Fibroblast of mammary gland (primary cell): ENCODE results near the gene CABLES1.
A peak's percentile ranks its signal among the peaks of the same experiment; 100 is the strongest.

Experiments used
- DNase-seq: peaks from one replicate; pipeline ENCODE4 v3.0.0-alpha.2; 2010; ENCODE audit warnings: low read depth
- H3K4me3 ChIP-seq: 2 replicates; pipeline ENCODE4 v1.5.1; 2011; ENCODE audit warnings: low read depth, mild to moderate bottlenecking, low read length, moderate library complexity; ENCODE audit not compliant: control insufficient read depth
- TF ChIP-seq, protein P1 (sequence below): conservative IDR thresholded peaks from 2 replicates; pipeline ENCODE4 v1.5.1; 2011; ENCODE audit warnings: low read depth, low read length, inconsistent platforms; ENCODE audit not compliant: control insufficient read depth, insufficient read depth

The CABLES1 gene

DNA sequence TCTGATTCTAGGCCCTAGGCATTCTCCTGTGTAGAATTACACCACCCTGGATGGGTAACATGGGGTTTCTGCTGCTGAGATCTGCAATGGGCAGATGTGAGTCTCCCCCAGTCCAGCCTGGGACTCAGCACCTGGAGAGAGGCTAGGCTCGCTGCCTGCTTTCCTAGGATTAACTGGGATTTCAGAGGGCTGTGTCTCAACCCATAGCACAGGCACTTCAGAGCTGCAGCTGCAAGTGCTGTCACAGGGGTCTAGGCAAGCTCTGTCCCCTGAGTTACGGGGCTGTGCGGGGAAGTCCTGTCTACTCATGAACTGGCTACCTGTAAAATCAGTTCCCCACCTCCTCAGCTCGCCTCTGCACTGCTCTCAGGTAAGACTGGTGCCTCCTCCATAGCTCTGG lies 51.5 kb downstream of the CABLES1 start:
- no peak overlapping the region for H3K4me3 ChIP-seq
- DNase-seq = no peak
- TF ChIP-seq, protein P1, sequence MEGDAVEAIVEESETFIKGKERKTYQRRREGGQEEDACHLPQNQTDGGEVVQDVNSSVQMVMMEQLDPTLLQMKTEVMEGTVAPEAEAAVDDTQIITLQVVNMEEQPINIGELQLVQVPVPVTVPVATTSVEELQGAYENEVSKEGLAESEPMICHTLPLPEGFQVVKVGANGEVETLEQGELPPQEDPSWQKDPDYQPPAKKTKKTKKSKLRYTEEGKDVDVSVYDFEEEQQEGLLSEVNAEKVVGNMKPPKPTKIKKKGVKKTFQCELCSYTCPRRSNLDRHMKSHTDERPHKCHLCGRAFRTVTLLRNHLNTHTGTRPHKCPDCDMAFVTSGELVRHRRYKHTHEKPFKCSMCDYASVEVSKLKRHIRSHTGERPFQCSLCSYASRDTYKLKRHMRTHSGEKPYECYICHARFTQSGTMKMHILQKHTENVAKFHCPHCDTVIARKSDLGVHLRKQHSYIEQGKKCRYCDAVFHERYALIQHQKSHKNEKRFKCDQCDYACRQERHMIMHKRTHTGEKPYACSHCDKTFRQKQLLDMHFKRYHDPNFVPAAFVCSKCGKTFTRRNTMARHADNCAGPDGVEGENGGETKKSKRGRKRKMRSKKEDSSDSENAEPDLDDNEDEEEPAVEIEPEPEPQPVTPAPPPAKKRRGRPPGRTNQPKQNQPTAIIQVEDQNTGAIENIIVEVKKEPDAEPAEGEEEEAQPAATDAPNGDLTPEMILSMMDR = no peak

DNA sequence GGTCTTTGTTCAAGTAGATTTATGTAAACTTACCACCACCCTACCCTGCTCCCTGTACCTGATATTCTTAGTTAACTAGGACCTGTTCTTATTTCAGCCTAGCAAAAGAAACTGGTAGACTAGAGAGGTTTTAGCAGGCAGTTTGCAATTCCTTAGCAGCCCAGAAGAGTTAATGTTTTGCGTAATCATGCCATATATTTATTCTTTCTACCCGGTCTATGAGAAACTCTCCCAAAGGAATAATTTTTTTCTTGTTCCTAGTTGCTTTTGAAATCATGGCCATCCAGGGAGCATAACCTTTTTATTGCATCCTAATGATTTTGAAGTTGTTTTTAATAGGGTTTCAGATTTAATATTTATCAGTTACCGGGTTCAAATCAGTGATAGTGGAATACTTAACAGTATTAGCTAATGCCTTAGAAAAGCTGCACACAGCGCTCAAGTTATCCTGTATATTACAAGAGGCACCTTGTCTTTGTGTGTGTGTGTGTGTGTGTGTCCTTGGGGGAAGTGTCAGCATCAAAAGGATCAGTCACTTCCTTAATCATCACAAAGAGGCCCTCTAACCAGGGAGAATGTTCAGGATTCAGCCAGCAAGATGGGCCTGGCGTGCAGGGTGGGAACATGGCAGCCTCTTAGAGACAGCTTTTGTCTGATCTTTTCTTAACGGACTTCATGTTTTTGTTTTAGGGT lies 52.9 kb downstream of the CABLES1 start:
- DNase-seq = peak; percentile 27
- no peak overlapping the region for H3K4me3 ChIP-seq

DNA sequence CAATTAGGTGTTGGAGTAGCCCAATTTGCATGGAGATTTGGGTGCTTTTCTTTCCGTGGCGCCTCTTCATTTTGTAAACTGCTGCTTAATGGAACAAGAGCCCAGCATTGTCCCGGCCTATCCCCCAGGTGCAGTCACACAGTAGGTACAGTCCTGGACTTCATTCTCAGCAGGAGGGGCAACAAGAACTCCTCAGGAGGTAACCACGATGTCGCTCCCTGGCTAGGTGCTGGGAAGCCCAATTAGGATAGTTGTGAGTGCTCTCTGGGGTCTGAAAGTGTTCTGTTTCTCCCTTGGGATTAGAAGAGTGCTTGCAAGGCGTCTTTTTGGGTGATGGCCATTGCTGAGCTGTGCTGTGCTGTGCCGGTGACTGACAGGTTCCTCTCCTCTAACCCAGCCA lies 53.8 kb downstream of the CABLES1 start:
- no peak overlapping the region for H3K4me3 ChIP-seq

More for the DNA sequence above, 52.9 kb downstream of the CABLES1 start:
- TF ChIP-seq, protein P1 = no peak

DNA sequence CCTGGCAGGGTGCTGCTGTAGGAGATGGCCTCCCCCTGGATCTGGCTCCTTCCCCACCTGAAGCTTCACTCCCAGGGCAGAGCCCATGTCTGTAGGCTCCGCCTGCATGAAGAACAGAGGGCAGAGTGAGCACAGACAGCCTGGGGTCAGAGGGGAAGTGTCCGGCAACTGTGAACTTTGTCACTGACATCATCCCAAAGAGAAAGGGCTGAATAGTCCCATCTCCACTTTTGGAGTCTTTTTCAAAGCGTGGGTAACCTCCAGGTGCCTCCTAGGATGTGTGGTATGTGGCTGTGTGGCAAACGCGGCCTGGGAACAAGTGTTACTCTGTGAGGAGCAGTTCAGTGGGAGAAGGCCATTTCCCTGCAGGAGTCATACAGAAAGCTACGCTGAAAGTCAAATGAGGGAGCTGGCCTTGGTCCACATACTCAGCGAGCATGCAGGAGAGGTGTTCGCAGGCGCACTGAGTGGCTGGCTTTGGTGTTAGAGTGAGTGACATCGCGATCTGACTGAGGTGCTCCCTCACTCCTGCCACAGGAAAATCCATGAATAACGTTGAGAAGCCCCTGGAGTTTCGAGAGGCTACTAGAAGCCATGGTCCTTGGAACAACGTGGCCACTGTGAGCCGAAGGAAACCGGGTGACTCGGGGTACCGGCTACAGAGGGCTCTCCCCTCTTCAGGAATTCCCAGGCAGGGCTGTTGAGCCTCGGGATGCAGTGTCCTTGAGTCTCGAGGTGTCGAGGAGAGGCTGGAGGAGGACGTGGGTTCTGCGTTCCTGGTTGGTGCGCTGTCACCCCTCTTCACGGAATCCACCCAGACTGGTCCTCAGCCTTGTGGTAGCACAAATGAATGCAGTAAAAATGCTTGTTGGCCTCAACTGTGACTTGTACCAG lies 54.7 kb downstream of the CABLES1 start:
- TF ChIP-seq, protein P1 = no peak
- H3K4me3 ChIP-seq = no peak overlapping the region
- DNase-seq = no peak

More for the DNA sequence above, 53.8 kb downstream of the CABLES1 start:
- TF ChIP-seq, protein P1 = no peak
- DNase-seq = no peak

DNA sequence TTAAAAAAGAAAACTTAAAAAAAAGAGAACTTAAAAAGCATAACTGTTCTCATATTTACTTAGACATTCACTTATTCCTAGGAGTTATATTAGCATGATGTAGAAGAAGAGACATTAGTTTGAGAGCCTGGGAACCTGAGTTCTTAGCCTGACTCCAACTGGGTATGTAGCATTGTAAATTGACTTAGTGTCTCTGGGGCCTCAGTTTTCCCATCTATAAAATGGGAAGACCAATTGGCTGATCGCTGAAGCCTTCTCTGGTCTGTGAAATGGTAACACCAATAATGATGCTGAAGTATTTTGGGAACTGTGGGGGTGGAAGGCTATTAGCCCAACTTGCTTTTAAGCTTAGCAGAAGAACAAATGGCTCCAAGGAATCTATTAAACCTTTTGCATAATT lies 55.9 kb downstream of the CABLES1 start:
- H3K4me3 ChIP-seq = no peak overlapping the region
- DNase-seq = no peak
- TF ChIP-seq, protein P1 = no peak

DNA sequence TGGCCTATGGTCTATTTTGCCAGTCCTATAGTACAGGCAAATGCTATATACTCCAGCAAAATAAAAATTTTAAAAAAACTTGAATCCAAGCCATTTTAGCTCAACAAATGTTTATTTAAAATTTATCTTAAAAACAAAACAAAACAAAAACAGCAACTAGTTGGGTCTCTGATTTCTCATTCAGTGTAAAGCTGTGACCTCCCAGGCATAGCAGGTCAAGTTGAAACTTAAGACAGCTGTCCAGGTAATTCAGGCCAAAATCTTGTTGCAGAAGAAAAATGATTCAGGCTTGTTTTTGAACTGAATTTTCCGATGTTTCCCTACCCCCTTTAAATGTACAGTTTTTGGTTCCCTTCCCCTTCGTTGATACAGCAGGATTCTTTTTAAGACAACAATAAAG lies 58.5 kb downstream of the CABLES1 start:
- DNase-seq = no peak
- TF ChIP-seq, protein P1 = no peak
- H3K4me3 ChIP-seq = no peak overlapping the region
